UCSD-AML1 (cell line): ENCODE measurements around the gene GPR87.
A peak's percentile ranks its signal among the peaks of the same experiment; 100 is the strongest.

Experiments used
- DNase-seq: peaks from one replicate; lab custom pipeline; 2025; ENCODE audit not compliant: unreplicated experiment; lab: John Stamatoyannopoulos, UW

GPR87 gene, protein sequence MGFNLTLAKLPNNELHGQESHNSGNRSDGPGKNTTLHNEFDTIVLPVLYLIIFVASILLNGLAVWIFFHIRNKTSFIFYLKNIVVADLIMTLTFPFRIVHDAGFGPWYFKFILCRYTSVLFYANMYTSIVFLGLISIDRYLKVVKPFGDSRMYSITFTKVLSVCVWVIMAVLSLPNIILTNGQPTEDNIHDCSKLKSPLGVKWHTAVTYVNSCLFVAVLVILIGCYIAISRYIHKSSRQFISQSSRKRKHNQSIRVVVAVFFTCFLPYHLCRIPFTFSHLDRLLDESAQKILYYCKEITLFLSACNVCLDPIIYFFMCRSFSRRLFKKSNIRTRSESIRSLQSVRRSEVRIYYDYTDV

DNA sequence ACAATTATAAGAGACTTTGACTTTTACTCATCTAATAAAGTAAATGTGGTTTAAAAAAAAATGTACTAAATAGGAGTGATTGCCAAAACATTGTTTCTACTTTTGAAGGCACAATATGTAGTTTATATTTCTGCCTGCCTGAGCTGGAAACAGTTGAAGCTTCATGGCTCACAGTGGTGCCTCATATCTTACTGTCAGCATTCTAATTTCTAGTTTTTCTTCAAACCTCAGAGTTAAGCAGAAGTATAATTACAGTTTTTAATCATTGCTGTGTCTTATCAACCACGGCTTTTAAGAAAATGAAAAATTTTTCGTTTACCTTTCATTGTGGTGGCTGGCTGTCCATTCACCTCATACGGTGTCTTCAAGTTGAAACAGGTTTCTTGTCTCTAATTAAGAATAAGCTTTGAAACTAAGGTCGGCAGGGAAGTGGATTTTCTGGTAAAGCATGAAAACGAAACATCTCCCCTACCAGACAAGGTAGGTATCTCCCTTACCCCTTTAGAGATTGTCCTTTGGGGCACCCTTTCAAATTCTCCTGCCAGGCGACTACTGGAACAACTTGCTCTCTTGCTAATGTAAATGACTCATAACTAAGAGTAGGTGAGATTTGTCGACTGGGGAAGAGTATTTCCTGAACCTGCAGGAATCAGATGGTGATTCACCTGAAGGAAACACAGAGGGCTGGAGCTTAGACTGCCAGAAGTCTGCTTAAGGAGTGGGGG lies at the start of gene GPR87:
Gene GPR87, minus strand, starts transcription at position 554 of the 725 bp plus-strand sequence. CDS start 16,720 bp downstream, outside the sequence.
- DNase-seq = no peak

- no peak for DNase-seq
Observed at GRCh38 chr3:151362751-151363174, 46.1 kb upstream of the GPR87 start.

DNA sequence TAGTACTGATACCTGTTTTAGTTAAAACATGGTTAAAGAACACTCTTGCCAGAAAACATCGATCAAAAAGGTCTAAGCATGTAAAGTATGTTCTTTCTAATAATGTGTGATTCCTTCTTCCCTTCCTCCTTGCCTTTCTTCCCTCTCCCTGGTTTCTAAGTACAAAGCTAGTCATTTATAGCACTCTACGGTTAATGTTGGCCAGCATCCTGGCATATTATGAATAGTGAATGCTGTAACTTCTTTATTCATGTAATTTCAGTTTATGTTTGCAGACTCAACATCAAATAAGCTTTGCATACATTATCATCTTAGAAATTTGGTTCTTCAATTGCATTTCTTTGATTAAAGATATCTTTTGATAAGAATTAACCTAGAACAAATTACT lies 40.8 kb upstream of the GPR87 start:
- no peak for DNase-seq

- no peak for DNase-seq
Observed at GRCh38 chr3:151356794-151357462, 40.3 kb upstream of the GPR87 start.

DNA sequence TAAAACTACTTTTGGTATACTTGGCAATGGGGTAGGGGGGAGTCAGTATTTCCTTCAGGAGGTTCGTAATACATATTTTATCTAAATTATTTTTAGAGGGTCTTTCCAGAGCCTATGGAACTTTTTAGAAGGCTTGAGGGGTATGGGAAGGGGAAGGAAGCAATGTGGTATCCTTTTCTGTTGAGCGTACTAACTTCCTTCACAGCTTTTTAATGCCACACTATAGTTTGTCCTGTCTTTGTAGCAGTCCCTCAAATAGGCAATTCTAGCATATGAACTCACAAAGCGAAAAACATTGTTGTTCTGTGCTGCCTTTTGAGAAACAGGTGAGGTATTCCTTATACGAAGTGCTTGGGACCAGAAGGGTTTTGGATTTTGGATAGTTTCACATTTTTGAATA lies 35.0 kb upstream of the GPR87 start:
- no peak for DNase-seq

DNA sequence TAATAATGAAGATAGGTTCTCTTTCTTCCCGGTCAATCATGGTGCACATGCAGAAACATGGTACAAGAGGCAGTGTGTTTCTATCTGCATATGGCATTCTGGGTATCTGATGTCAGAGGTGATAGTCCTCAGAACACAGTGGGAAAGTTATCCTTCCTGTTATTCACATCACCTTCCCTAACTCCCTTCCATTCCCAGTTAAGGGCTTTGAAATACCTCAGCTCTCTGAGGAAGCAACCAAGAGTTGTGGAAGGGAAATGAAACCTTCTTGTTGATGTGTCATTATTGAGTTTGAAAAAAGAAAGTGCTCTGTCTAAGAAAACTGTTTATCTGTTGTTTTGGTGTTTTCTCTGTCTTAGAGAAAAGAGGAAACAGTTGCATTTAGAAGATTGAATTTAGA lies 34.6 kb upstream of the GPR87 start:
- no peak for DNase-seq

DNA sequence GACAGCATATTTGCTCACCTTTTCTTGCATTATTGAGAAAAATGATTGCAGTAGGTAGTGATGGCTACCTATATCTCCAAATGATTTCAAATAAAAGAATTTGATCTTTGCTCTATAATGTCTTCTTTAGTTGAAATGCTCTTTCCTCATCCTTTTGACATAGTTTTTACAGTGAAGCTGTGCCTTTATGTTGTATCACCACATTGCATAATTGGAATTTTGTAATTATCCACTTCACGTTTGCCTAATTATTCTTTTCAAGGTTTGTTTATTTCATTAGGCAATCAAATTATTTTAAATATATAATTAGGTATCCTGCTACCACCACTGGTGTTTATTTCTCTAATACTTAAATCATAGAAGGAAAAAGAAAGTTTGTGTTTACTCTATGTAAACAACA lies 34.0 kb upstream of the GPR87 start:
- DNase-seq = no peak

GRCh38 chr3:151347432-151347831 lies 30.8 kb upstream of the GPR87 start:
- peak; percentile 49 for DNase-seq

DNA sequence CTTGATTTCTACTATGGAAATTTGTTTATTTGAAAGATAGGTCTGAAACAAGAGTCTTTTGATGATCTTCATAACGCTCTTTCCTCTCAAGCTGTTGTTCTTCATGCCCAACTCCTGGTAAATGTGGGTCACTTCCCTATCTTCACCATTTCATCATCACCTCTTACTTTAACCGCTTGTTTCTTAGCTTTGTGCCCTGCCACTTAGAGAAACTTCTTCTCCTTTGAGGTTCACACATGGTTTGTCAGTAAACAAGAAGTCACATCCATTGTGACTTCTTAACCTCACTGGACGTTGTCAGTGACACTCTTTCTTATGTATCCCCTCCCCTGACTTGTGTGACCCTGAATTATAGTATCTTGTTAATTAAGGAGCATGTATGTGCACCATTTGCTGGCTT lies 29.7 kb upstream of the GPR87 start:
- no peak for DNase-seq

DNA sequence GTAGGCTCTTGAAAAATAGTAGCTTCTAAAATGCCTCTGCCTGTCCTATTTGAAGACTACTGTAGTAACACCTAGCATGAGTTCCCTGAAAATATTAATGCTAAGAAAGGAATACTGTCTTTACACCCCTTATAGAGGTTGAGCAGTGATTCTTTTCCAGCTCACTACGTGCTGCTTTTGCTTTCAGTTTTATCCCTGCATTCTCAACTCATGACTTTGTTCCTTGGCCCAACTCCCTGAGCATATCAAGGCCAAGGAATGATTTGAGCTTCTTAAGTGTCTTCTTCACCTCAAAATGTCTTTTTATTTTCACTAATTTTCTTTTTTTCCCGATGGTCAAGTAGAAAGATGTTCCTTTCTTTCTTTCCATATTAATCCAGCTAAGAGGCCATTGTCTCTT lies 29.2 kb upstream of the GPR87 start:
- no peak for DNase-seq

- no peak for DNase-seq
Observed at GRCh38 chr3:151331696-151332095, 15.1 kb upstream of the GPR87 start.

DNA sequence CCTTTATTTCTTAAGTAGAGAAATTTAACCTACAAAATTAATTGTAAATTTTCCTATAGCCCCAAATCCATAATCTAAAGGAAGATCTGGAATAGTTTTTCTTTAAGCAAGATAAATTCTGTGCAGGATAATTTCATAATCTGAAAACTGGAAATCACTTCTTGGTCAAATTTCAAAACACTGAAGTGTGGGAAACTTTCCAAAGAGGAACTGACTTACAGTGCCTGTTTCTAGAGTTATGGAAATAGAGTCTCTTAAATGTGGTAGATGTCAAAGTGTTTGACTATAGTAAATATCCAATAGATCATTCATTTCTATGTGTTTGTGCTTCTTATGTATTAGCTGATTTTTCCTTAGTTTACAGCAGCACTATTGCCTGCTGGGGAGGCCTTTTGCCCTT lies 14.3 kb upstream of the GPR87 start:
- DNase-seq = no peak

DNA sequence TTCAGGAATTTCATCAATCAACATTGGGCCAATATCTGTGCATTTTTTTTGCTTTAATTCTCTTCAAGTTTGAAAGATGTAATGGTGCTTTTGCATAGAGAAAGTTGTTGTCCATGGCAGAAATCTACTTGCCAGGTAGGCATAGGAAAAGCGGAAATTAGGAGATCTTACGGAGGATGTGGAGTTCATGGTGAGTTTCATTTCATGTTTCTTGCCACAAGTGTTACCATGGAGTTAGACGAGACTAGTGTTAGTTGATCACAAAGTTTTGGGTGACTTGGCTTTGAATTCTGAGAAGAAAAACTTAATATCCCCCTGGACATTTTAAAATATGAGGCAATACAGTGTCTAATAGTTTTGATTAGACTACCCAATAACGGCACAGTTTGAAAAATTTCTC lies 13.8 kb upstream of the GPR87 start:
- no peak for DNase-seq

- DNase-seq = no peak
Observed at GRCh38 chr3:151329363-151329762, 12.7 kb upstream of the GPR87 start, which contains the start of gene P2RY13. Gene P2RY13, minus strand, starts transcription at chr3:151329549. Its CDS starts 21 bp downstream, at chr3:151329528.

GRCh38 chr3:151328298-151328995 lies 11.8 kb upstream of the GPR87 start:
- DNase-seq = no peak

- no peak for DNase-seq
Observed at GRCh38 chr3:151327571-151328198, 11.1 kb upstream of the GPR87 start.

DNA sequence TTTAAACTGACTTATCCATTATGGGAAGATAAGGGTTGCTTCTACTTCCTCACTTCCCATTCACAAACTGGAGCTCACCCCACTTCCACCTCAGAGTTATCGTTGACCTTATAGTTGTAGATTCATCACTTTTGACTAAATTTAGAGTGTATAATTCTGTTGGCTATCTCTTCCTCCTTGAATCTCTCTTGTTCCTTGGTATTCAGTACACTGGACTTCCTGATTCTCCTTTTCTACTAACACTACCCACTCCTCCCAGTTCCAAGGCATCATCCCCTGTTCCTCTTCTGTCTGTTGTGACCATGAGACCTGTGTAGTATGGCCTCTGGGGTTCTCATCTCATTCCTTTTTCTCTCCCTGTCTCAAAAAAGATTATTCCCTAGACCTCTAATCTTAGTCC lies 5.9 kb upstream of the GPR87 start:
- DNase-seq = no peak

- no peak for DNase-seq
Observed at GRCh38 chr3:151321526-151321925, 4.9 kb upstream of the GPR87 start.

DNA sequence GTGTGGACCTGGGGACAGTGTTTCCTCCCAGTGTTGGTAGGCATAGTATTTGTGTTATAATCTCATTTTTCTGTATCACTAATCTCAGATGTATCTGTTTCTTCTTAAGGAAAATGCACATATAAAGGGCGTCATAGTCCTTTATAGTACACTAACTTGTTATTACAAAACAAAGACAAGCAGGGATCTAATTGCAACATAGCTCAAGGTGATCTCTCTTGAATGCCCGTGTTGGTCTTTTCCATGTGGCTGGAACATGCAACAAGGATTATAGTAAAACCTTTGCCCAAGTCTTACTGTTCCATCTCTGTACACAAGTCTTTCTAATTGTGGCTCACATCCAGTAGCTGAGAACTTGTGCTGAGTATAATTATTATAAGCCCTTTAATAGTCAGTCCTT lies 3.5 kb upstream of the GPR87 start:
- no peak for DNase-seq

DNA sequence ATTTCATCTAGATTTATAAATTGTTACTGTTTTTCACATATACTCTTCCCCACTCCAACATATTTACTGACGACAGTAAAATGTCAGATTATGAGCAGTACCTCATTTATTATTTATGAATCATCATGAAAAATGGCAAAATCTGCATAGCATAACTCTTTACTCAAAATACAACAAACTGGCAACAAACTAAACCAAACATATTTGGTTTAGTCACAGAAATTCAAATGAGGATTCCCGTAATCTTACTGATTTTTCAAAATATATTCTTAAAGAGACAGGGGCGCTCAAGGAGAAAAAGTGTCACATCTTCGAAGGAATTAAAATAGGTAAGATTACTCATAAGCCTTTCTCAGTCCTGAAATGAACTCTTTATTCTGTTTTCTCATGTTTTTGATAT lies 3.0 kb upstream of the GPR87 start:
- DNase-seq = no peak

GRCh38 chr3:151318991-151319390 lies 2.4 kb upstream of the GPR87 start:
- no peak for DNase-seq
